GM18951 (cell line): Measurements from ENCODE around the gene TAF1B.

Experiments
- POLR2A ChIP-seq: IDR thresholded peaks from 4 replicates; pipeline ENCODE4 v1.6.1; 2011; ENCODE audit warnings: mild to moderate bottlenecking; ENCODE audit not compliant: insufficient read length, insufficient read depth; ENCODE audit errors: extremely low read depth
- in situ Hi-C: fragments of 300-500 bp; cut with MboI; formaldehyde crosslinking; loops from one replicate; pipeline ENCODE4 v1.12.0; 2022; ENCODE audit warnings: low sequenced_read_pairs, mixed read lengths, inconsistent platforms; ENCODE audit not compliant: unreplicated experiment

Gene TAF1B

GRCh38 chr2:9802576-9802993, 40.7 kb upstream of the TAF1B start:
- in situ Hi-C loops, result loop anchor here (25.0 kb wide), 1 partner anchor 635 kb away; the partner anchor contains the start of gene ODC1
- no peak for TF ChIP-seq POLR2A

- in situ Hi-C loops, result loop anchor here (25.0 kb wide), 1 partner anchor 634 kb away; the partner anchor contains the start of gene ODC1
Measured at GRCh38 chr2:9803023-9803805, 40.1 kb upstream of the TAF1B start.

GRCh38 chr2:9805435-9806297, 37.6 kb upstream of the TAF1B start:
- in situ Hi-C loops, result loop anchor here (25.0 kb wide), 1 partner anchor 632 kb away; the partner anchor contains the start of gene ODC1
- no peak for TF ChIP-seq POLR2A

More at GRCh38 chr2:9803023-9803805, 40.1 kb upstream of the TAF1B start:
- TF ChIP-seq POLR2A, result no peak

GRCh38 chr2:9806298-9806610, 37.0 kb upstream of the TAF1B start:
- TF ChIP-seq POLR2A, result no peak
- in situ Hi-C loops, result loop anchor here (25.0 kb wide), 1 partner anchor 631 kb away; the partner anchor contains the start of gene ODC1

- TF ChIP-seq POLR2A, result no peak
- in situ Hi-C loops, result loop anchor here (25.0 kb wide), 1 partner anchor 631 kb away; the partner anchor contains the start of gene ODC1
Measured at GRCh38 chr2:9806656-9807055, 36.6 kb upstream of the TAF1B start.

GRCh38 chr2:9807056-9807455, 36.2 kb upstream of the TAF1B start:
- no peak for TF ChIP-seq POLR2A
- in situ Hi-C loops, result loop anchor here (25.0 kb wide), 1 partner anchor 630 kb away; the partner anchor contains the start of gene ODC1

GRCh38 chr2:9807555-9808305, 35.5 kb upstream of the TAF1B start:
- in situ Hi-C loops, result loop anchor here (25.0 kb wide), 1 partner anchor 630 kb away; the partner anchor contains the start of gene ODC1
- TF ChIP-seq POLR2A, result no peak

- no peak for TF ChIP-seq POLR2A
- in situ Hi-C loops, result loop anchor here (25.0 kb wide), 1 partner anchor 629 kb away; the partner anchor contains the start of gene ODC1
Measured at GRCh38 chr2:9808334-9809063, 34.8 kb upstream of the TAF1B start.

GRCh38 chr2:9809064-9809356, 34.3 kb upstream of the TAF1B start:
- in situ Hi-C loops, result loop anchor here (25.0 kb wide), 1 partner anchor 628 kb away; the partner anchor contains the start of gene ODC1
- TF ChIP-seq POLR2A, result no peak

GRCh38 chr2:9809448-9810088, 33.7 kb upstream of the TAF1B start:
- no peak for TF ChIP-seq POLR2A
- in situ Hi-C loops, result loop anchor here (10.0 to 25.0 kb wide), 2 partner anchors 245 to 628 kb away; partner anchors contain the start of gene ODC1

GRCh38 chr2:9811216-9811615, 32.1 kb upstream of the TAF1B start:
- TF ChIP-seq POLR2A, result no peak
- in situ Hi-C loops, result loop anchor here (10.0 to 25.0 kb wide), 2 partner anchors 244 to 626 kb away; partner anchors contain the start of gene ODC1
